Neuronal stem cell (in vitro differentiated cells): Measurements from ENCODE around the gene MTHFSD.

Source experiments
- DNase-seq: peaks from one replicate; pipeline ENCODE4 v3.0.0-alpha.2; 2013; ENCODE audit warnings: low spot score
- H2AFZ ChIP-seq: one replicate; pipeline ENCODE4 v1.6.1; 2013; ENCODE audit warnings: mild to moderate bottlenecking, low read length, inconsistent platforms
- H2AK5ac ChIP-seq: 2 replicates; pipeline ENCODE4 v1.6.1; 2013; ENCODE audit warnings: low read depth, mild to moderate bottlenecking, inconsistent platforms, low read length, moderate library complexity, mixed read lengths
- H2BK120ac ChIP-seq: 2 replicates; pipeline ENCODE4 v1.6.1; 2013; ENCODE audit warnings: low read depth, mild to moderate bottlenecking, inconsistent platforms, low read length, moderate library complexity, mixed read lengths
- H2BK12ac ChIP-seq: one replicate; pipeline ENCODE4 v1.6.1; 2013; ENCODE audit warnings: low read length, inconsistent platforms
- H2BK15ac ChIP-seq: 2 replicates; pipeline ENCODE4 v1.6.1; 2013; ENCODE audit warnings: mild to moderate bottlenecking, low read length, inconsistent platforms, mixed read lengths
- H2BK5ac ChIP-seq: one replicate; pipeline ENCODE4 v1.6.1; 2013; ENCODE audit warnings: inconsistent platforms, mild to moderate bottlenecking, low read length, moderate library complexity
- H3K14ac ChIP-seq: one replicate; pipeline ENCODE4 v1.6.1; 2013; ENCODE audit warnings: low read length, inconsistent platforms
- H3K18ac ChIP-seq: 2 replicates; pipeline ENCODE4 v1.6.1; 2013; ENCODE audit warnings: low read length, inconsistent platforms
- H3K23ac ChIP-seq: 2 replicates; pipeline ENCODE4 v1.6.1; 2013; ENCODE audit warnings: low read depth, mild to moderate bottlenecking, mixed read lengths, low read length, inconsistent platforms; ENCODE audit not compliant: poor library complexity
- H3K27ac ChIP-seq: replicated peaks from 3 replicates; pipeline ENCODE4 v1.5.1; 2013; ENCODE audit warnings: low read length, inconsistent platforms
- H3K27me3 ChIP-seq, 3 experiments: 2 replicates each; pipeline ENCODE4 v1.6.1; 2013; ENCODE audit warnings: low read length in 3 of 3, mild to moderate bottlenecking in 2 of 3, inconsistent platforms in 1 of 3, low read depth in 1 of 3, mixed read lengths in 1 of 3, moderate library complexity in 1 of 3; ENCODE audit not compliant: control insufficient read depth in 3 of 3, insufficient read depth in 3 of 3
- H3K36me3 ChIP-seq, 2 donors: replicated peaks in 1 of 2; 2 replicates each; pipeline ENCODE4 v1.6.1; 2013; ENCODE audit warnings: low read length in 2 of 2; ENCODE audit not compliant: control insufficient read depth in 2 of 2, insufficient read depth in 2 of 2
- H3K4ac ChIP-seq: 2 replicates; pipeline ENCODE4 v1.6.1; 2013; ENCODE audit warnings: inconsistent platforms, mild to moderate bottlenecking, low read length, moderate library complexity
- H3K4me1 ChIP-seq, 2 donors: 1 replicate in 1 of 2; 2 replicates in 1 of 2; pipeline ENCODE4 v1.6.1; 2013; ENCODE audit warnings: low read length in 2 of 2, low read depth in 1 of 2; ENCODE audit not compliant: control insufficient read depth in 2 of 2, insufficient read depth in 1 of 2
- H3K4me2 ChIP-seq: one replicate; pipeline ENCODE4 v1.6.1; 2013; ENCODE audit warnings: mild to moderate bottlenecking, low read length, inconsistent platforms; ENCODE audit not compliant: insufficient read depth, poor library complexity, severe bottlenecking
- H3K4me3 ChIP-seq, 2 donors: 2 replicates each; pipeline ENCODE4 v1.5.1; 2013; ENCODE audit warnings: low read length in 2 of 2, mild to moderate bottlenecking in 2 of 2, inconsistent platforms in 1 of 2, moderate library complexity in 1 of 2
- H3K79me1 ChIP-seq: one replicate; pipeline ENCODE4 v1.6.1; 2013; ENCODE audit warnings: low read depth, mild to moderate bottlenecking, inconsistent platforms, low read length, moderate library complexity
- H3K9ac ChIP-seq: one replicate; pipeline ENCODE4 v1.6.1; 2013; ENCODE audit warnings: mild to moderate bottlenecking, low read depth, low read length, inconsistent platforms; ENCODE audit not compliant: poor library complexity
- H3K9me3 ChIP-seq, 2 donors: replicated peaks in 1 of 2; 2 replicates each; pipeline versions ENCODE3 to v1.6.1; 2013; ENCODE audit warnings: low read length in 2 of 2, mild to moderate bottlenecking in 2 of 2, inconsistent platforms in 1 of 2, low read depth in 1 of 2, mixed read lengths in 1 of 2, moderate library complexity in 1 of 2; ENCODE audit not compliant: control insufficient read depth in 2 of 2, insufficient read depth in 1 of 2
- H4K8ac ChIP-seq: one replicate; pipeline ENCODE4 v1.6.1; 2013; ENCODE audit warnings: low read depth, mild to moderate bottlenecking, inconsistent platforms, low read length, moderate library complexity
- H4K91ac ChIP-seq: one replicate; pipeline ENCODE4 v1.6.1; 2013; ENCODE audit warnings: low read length, low read depth, mild to moderate bottlenecking, inconsistent platforms; ENCODE audit not compliant: poor library complexity
- WGBS, 2 donors: extraction: QIAGEN DNeasy Blood & Tissue Kit; methylation state at CpG; one replicate each; pipeline ENCODE4 v1.1.7; 2013; ENCODE audit warnings: missing lambda C conversion rate in 2 of 2, mixed read lengths in 1 of 2; ENCODE audit not compliant: insufficient read length in 2 of 2, insufficient replicate concordance in 1 of 2; ENCODE audit errors: extremely low coverage in 2 of 2; 5-methylcytosine and 5-hydroxymethylcytosine counted together

Gene MTHFSD

GRCh38 chr16:86480444-86480843 lies 74.6 kb downstream of the MTHFSD start:
- peaks cover 0 to 5% of the 10 kb centered on the region in 2 donors for H3K4me1 ChIP-seq
- no peak overlapping the region for H4K91ac ChIP-seq
- H4K8ac ChIP-seq: no peak overlapping the region
- no peak overlapping the region for H3K4ac ChIP-seq
- WGBS, 2 donors: no CpG with 5 or more reads among the region's 15 CpGs
- no peak overlapping the region for H2AK5ac ChIP-seq
- H3K27me3 ChIP-seq: peaks cover 0 to 64% (median 0%) of the 10 kb centered on the region in 3 experiments
- H3K9ac ChIP-seq: no peak overlapping the region
- no peak for DNase-seq
- H3K79me1 ChIP-seq: no peaks in the 10 kb centered on the region
- H2BK120ac ChIP-seq: no peak overlapping the region
- no peak overlapping the region for H3K4me3 ChIP-seq
- peaks cover 4 to 10% of the 10 kb centered on the region in 2 donors for H3K9me3 ChIP-seq
- no peak overlapping the region for H3K27ac ChIP-seq
- no peaks in the 10 kb centered on the region for H3K36me3 ChIP-seq
- H2AFZ ChIP-seq: no peak overlapping the region
- H3K23ac ChIP-seq: no peak overlapping the region
- H2BK15ac ChIP-seq: no peak overlapping the region
- no peak overlapping the region for H3K4me2 ChIP-seq
- H2BK12ac ChIP-seq: no peak overlapping the region
- no peak overlapping the region for H3K18ac ChIP-seq
- no peak overlapping the region for H3K14ac ChIP-seq
- H2BK5ac ChIP-seq: no peak overlapping the region
